ENCODE measurements around the gene SPATA13. TPM values are rescaled to one million over a fixed set of nuclear protein-coding genes. Genes with fewer than 3 reads are reported as not detected.
A peak's percentile ranks its signal among the peaks of the same experiment; 100 is the strongest.

Gene SPATA13
- total RNA-seq, 1 experiment from 2014 or later: 43.0 TPM

DNA sequence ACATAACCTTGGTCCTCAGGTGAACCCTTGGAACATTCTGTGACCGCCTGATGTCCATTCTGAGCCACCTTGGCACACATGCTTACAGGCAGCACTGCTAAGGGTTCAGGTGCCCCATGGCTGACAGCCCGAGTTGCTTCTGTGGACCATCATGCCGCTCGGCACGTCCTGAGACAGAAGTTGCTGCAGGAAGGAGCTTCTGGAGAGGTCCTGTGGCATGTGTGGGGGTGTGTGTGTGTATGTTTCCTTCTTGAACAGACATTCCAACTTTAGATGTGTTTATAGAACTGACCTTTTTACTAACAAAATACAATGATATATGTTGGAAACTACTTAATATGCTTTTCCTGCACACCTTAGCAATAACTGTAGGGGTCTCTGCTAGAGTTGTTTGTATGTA is 144.1 kb downstream of the SPATA13 start:
- no peaks in the 10 kb centered on the region for H3F3A ChIP-seq (ENCODE audit: low read length, unreplicated experiment)
- H3K79me2 ChIP-seq (ENCODE audit: low read length): no peaks in the 10 kb centered on the region
- 0 out of 2 replicates have a peak, but pooled peaks cover 3% of the 10 kb centered on the region for H4K20me1 ChIP-seq (ENCODE audit: low read length)
- TF ChIP-seq, protein P1, sequence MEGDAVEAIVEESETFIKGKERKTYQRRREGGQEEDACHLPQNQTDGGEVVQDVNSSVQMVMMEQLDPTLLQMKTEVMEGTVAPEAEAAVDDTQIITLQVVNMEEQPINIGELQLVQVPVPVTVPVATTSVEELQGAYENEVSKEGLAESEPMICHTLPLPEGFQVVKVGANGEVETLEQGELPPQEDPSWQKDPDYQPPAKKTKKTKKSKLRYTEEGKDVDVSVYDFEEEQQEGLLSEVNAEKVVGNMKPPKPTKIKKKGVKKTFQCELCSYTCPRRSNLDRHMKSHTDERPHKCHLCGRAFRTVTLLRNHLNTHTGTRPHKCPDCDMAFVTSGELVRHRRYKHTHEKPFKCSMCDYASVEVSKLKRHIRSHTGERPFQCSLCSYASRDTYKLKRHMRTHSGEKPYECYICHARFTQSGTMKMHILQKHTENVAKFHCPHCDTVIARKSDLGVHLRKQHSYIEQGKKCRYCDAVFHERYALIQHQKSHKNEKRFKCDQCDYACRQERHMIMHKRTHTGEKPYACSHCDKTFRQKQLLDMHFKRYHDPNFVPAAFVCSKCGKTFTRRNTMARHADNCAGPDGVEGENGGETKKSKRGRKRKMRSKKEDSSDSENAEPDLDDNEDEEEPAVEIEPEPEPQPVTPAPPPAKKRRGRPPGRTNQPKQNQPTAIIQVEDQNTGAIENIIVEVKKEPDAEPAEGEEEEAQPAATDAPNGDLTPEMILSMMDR (conservative IDR thresholded peaks at IDR 0.05; ENCODE audit: low read depth, low read length): no peak
- TF ChIP-seq EZH2 (IDR thresholded peaks at IDR 0.05; ENCODE audit: low read length, unreplicated experiment) (no peak), EZH2phosphoT487 (IDR thresholded peaks at IDR 0.05; ENCODE audit: borderline replicate concordance, low read length) (no peak)
- H3K9me2 ChIP-seq (replicated peaks; ENCODE audit: low read length): no peaks in the 10 kb centered on the region
- peaks cover 3% of the 10 kb centered on the region; the same call in 1 of the 2 replicates for H3K36me3 ChIP-seq (ENCODE audit: low read depth, low read length)
- no peak overlapping the region for H3K4me3 ChIP-seq (ENCODE audit: low read length)
- ChIA-PET CTCF (no interaction called here), POLR2A (ENCODE audit: unreplicated experiment) (no interaction called here)
- no peaks in the 10 kb centered on the region for H3K9me3 ChIP-seq (ENCODE audit: low read length)
- H3K27ac ChIP-seq (ENCODE audit: low read length): no peak overlapping the region
- no peak for DNase-seq
- no peak overlapping the region for H3K4me2 ChIP-seq (ENCODE audit: low read length)
- H3K9ac ChIP-seq (ENCODE audit: low read length): no peak overlapping the region
- intact Hi-C loops (cut with micrococcal nuclease): no loop called here
- ATAC-seq: no peak
- no peaks in the 10 kb centered on the region for H3K27me3 ChIP-seq (ENCODE audit: low read length)
- H3K4me1 ChIP-seq (ENCODE audit: insufficient read depth, low read length): peaks cover 18% of the 10 kb centered on the region
- no peak overlapping the region for H2AFZ ChIP-seq (ENCODE audit: low read length)
- BruUV-seq (replicated peaks): no TSS peak

DNA sequence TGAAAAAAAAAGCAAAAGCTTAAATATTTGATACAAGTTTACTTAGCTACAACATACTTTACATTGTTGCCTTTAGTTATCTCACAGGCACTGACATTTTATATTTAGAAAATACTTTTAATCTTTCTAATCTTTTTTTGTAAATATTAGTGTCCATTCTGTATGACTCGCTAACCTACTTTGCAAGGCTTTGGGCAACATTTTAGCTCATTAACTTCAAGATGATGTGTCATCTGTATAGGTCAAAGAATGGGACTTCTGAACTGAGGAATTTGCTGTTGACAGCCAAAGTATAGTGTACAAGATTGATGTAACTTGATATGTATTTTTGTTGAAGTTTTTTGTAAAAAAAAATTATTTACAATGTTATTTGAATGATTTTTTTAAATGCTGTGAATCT is 146.1 kb downstream of the SPATA13 start:
- Histone ChIP-seq H4K20me1 (ENCODE audit: low read length) (0 out of 2 replicates have a peak, but pooled peaks cover 3% of the 10 kb centered on the region), H3K4me2 (ENCODE audit: low read length) (peak overlapping the region; percentile 38), H3K9me2 (replicated peaks; ENCODE audit: low read length) (no peaks in the 10 kb centered on the region), H3K9ac (ENCODE audit: low read length) (no peak overlapping the region), H3K4me1 (ENCODE audit: insufficient read depth, low read length) (peaks cover 18% of the 10 kb centered on the region), H2AFZ (ENCODE audit: low read length) (no peak overlapping the region), H3K36me3 (ENCODE audit: low read depth, low read length) (no peaks in the 10 kb centered on the region; the same call in 1 of the 2 replicates), H3K79me2 (ENCODE audit: low read length) (no peaks in the 10 kb centered on the region), H3K9me3 (ENCODE audit: low read length) (no peaks in the 10 kb centered on the region), H3K27ac (ENCODE audit: low read length) (no peak overlapping the region), H3F3A (ENCODE audit: low read length, unreplicated experiment) (no peaks in the 10 kb centered on the region), H3K27me3 (ENCODE audit: low read length) (no peaks in the 10 kb centered on the region), H3K4me3 (ENCODE audit: low read length) (no peak overlapping the region)
- no TSS peak for BruUV-seq (replicated peaks)
- ChIA-PET CTCF (interaction anchor here (0.7 kb wide), 1 partner anchor 206 kb away, joined by 6 read pairs; the partner anchor contains the start of gene PARP4), POLR2A (ENCODE audit: unreplicated experiment) (interaction anchor here (0.7 kb wide), 1 partner anchor 158 kb away, joined by 3 read pairs; no protein-coding TSS in a partner anchor)
- ATAC-seq: peak; percentile 88
- intact Hi-C loops (cut with micrococcal nuclease): no loop called here
- peak; percentile 67 for DNase-seq
- no peak for TF ChIP-seq EZH2 (IDR thresholded peaks at IDR 0.05; ENCODE audit: low read length, unreplicated experiment)
- no peak for TF ChIP-seq EZH2phosphoT487 (IDR thresholded peaks at IDR 0.05; ENCODE audit: borderline replicate concordance, low read length)
- TF ChIP-seq, protein P1 (conservative IDR thresholded peaks at IDR 0.05; ENCODE audit: low read depth, low read length): no peak

Data from PC-3 (cell line).